ENCODE data around the gene HERC3.

Gene HERC3

DNA sequence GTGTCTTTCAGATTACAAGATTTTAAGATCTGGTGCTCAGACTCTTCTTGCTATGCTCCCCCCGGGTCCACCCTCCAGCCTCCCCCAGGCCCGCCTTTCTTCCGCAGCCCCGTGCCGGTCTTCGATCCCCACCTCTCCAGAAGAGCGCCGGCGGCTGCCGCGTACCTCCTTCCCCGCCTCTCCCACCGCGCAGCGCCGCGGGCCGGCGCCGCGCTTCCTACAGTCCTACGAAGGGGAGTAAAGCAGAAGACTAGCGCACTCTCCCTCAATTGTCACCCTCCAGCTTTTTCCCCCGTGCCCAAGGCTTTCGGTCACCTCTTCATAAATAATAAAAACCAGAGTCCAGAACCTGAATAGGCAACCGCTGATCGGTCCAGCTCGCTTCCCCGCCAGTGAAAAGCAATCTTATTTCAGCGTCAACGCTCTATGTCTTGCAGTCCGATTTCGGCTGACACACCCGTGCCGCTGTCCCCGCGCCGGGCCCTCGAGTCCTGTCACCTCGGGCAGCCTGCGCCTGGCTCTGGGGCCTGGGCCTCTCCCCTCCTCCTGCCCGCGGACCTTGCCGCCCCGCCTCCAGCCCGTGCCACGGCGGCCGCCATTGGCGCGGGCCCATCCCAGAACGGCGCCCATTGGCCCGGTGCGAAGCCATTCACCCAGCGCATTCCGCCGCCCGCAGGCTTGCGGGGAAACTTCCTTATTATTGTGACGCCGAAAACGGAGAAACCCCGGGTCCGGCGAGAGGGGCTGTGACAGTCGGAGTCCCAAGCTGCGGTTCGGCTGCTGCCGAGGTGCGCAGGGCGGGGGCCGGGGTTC lies at the start of gene HERC3:
Gene HERC3 (plus strand): TSS at position 694 of the 813 bp plus-strand sequence. CDS start 13,344 bp downstream, outside the sequence.
- DNase-seq = peak; percentile 95

DNA sequence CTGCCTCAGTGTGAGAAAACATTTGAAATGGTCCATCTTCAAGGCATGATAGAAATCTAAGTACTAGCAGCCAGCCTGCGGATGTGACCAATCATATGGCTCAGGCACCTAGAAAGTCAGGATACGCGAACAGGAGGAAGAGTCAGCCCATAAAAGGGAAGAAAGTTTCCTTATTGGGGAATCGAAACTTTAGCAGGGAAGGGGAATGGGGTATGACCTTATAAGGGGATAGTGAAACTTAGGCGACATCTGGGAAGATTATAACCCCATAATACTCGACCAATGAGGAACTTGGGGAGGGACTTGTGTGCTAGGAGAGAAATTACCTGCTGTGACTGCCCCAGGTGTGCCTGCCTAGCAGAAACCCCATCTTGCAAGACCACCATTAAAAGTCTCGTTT lies 42.5 kb upstream of the HERC3 start:
- DNase-seq = no peak

GRCh38 chr4:88567591-88567990 lies 24.7 kb upstream of the HERC3 start:
- DNase-seq = no peak

DNA sequence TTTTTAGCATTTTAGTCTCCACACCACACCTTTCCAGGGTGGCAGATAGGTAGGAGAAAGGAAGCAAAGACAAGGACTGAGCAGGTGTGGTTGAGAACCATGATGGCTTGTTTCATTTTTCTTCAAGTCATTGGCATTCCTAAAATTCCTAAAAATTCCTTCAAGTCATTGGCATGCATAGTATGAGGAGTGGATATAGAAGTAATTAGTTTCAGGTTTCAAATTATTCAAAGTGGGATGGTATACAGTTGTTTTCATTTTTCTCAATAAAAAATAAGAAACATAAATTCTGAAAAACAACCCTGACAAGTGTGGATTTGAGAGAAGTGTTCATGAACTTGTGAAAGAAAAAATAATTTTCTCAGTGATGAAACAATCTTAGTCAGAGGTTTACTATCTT lies 22.3 kb upstream of the HERC3 start:
- DNase-seq = no peak

- DNase-seq = no peak
Observed at GRCh38 chr4:88573276-88573980, 18.9 kb upstream of the HERC3 start.

DNA sequence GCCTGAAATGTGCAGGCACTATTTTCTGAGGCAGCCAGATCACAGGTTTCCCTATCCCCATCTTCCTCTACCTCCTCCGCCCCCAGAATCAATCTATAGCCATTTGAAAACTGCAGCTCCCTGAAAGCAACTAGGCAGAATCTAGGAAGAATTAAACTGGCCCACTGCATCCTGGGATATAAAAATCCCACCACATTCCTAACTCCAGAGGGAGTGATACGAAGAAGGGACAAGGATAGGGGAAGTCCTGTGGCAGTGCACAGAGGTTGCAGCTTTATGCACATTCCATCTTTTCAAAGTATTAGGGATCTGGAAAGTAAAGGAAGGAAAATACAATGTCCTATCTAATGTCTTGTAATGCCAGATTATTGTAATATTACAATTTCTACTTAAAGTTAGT lies 18.3 kb upstream of the HERC3 start:
- no peak for DNase-seq

- peak; percentile 36 for DNase-seq
Observed at GRCh38 chr4:88575186-88575585, 17.1 kb upstream of the HERC3 start.

DNA sequence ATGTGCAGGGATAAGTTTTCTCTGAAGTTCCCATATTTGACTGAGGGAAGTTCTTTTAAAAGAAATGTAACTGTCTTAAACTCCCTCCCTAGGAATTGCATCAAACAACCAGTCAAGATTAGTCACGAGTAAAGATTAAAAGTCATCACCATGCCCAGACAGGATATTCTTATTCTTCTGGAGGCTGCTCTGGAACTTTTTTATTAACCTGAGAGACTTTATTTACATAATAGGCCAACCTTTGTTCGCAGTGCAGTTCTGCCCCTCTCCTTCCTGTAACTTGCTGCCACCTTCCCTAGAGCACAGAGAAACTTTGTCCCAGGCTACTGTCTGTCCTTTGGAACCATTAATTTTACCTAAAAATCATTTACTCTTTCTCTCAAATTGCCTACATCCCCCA lies 9.8 kb upstream of the HERC3 start:
- DNase-seq = no peak

GRCh38 chr4:88583631-88584470 lies 8.4 kb upstream of the HERC3 start:
- no peak for DNase-seq

DNA sequence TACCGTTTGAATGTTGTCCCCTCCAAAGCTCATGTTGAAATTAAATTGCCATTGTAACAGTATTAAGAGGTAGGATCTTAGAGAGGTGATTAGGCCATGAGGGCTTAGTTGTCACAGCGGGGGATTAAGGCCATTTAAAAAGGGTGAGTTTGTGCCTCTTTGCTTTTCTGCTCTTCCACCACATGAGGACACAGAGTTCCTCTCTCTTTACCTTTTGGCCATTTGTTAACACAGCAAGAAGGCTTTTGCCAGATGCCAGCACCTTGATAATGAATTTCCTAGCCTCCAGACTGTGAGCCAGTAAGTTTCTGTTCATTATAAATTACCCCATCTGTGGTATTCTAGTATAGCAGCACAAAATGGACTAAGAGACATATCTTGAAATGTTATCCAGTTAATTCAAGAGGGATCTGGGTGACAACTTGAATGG lies 7.8 kb upstream of the HERC3 start:
- no peak for DNase-seq

DNA sequence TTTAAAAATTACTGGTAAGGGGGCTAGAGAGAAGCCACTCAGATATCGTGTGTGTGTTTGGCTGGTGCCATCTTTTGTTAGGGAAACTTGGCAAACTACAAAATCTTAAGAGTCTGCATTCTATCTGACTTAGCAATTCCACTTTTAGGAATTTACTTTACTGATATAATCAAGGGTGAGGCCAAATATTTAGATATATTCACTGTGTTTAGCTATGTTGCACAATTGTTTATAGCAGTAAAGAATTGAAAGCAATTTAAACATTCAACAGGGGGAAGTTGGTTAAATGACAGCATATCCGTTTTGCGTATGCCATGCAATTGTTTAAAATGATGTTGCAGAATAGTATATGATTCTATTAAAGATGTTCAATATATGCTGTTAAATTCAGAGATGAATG lies 6.4 kb upstream of the HERC3 start:
- DNase-seq = no peak

DNA sequence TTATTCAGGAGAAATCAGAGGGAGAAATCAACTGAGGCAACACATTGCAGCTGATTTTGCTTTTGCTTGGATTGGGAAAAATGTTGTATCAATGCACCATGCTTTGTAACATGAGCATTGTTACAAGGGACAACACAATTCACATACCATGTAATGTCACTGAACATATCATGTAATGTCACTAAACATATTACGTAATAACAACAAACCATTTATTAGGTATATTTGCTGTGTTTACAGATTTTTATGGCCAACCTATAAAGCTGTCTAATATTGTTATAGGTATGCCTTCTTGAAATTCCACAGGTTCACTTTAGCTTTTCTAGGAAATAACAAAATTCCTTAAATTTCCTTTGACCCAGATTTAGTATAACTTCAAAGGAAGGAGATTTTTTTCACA lies 5.0 kb upstream of the HERC3 start:
- DNase-seq = no peak

DNA sequence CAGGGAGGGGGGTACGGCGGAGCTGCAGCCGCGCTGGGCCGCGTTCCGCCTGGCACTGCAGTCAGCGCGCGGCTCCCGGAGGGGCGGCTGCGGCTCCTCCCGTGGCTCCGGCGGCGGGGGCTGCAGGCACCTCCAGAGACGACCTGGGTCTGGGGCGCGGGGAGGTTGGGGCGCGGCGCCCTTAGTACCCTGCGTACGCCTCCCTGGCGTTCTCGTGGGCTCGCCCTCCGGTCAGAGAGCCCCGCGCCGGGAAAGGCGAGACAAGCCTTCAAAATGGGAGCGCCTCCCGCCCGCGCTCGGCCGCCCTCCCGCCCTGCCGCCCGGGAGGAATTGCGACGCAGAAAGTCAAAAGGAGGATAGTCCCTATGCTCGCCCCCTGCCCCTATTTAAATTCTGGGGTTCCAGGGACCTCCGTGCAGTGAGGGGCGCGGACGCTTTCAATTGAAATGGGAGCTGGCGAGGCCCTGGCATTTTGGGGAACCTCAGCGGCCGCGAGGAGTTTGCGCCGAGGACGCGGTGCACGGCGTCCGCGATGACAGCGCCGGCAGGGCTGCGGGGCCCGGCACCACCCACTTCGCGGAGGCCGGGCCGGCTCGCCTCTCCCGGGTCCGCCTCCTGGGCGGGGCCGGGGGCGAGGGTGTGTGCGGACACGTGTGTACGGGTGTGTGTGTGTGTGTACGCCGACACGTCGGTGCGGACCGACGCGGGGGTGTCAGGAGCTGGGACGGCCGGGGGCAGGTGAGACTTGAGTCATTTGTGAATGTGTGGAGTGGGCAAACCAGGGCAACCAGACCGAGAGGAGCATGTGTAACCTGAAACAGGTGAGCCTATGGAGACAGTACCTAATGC lies 544 bp downstream of the HERC3 start:
- DNase-seq = peak; percentile 83

- no peak for DNase-seq
Observed at GRCh38 chr4:88597970-88598660, 5.8 kb downstream of the HERC3 start.

- DNase-seq = no peak
Observed at GRCh38 chr4:88599298-88599697, 7.0 kb downstream of the HERC3 start.

DNA sequence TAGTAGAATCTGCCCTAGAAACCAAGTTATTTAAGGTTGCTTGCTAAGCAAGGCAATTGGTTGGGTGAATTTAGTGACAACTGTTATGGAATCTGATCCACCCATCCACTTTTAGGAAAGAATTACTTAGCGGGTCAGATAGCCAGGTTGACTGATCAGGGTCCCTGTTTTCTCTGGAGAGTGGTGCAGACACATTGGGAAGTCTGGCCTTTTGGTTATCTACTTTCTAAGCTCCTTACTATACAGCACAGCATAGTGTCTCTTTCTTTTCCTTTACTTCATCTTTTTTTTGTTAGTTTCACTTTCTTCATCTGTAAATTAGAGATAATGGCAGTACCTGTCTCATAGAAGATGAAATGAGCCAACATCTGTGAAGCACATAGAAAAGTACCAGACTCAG lies 7.4 kb downstream of the HERC3 start:
- no peak for DNase-seq

DNA sequence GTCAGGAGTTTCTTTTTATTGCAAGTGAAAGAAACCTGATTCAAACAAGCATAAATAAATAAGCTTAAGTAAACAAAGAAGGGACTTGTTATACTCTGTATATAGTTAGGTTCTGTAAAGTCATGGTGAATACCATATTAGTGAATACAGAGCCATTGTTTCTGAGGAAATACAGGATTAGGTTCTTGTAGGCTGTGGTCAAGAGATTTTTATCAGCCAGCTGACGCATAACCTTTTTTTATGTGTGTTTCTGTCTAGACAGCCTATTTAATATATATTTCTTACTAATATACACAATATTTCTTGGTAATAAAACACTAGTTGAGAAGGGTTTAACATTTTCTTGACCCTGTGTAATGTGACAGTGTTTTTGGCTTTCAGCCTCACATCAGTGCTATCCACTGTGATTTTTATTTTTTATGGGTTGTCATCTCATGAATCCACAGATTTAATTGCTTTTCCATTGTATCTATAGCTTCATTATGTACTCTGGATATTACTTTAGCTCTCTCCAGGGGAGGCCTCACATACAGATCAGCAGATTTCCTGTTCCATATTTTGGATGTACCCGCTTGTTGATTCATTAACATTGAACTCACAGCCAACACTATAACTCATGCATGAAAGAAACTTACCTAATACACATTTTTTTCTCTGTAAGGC lies 8.0 kb downstream of the HERC3 start:
- no peak for DNase-seq

GRCh38 chr4:88604978-88605678 lies 12.8 kb downstream of the HERC3 start:
- DNase-seq = no peak

- DNase-seq = no peak
Observed at GRCh38 chr4:88605736-88606135, 13.5 kb downstream of the HERC3 start.

GRCh38 chr4:88606832-88607231 lies 14.6 kb downstream of the HERC3 start:
- no peak for DNase-seq

GRCh38 chr4:88609387-88609786 lies 17.1 kb downstream of the HERC3 start:
- DNase-seq = no peak
